GM12878 (cell line): ENCODE data around the gene HOXA10. TPM values are rescaled to one million over a fixed set of nuclear protein-coding genes. Genes with fewer than 3 reads are reported as not detected.
A peak's percentile ranks its signal among the peaks of the same experiment; 100 is the strongest.

Experiments
- ATAC-seq: fragments of 200-7000 bp; cut with Tn5 transposase; 3 replicates; pipeline ENCODE4 v1.9.1; 2020; ENCODE audit warnings: mild to moderate bottlenecking, moderate library complexity
- BruUV-seq: library from RNA; stranded (reverse); fragments of 400-500 nt; replicated peaks from 2 replicates; lab custom pipeline; 2021; lab: Mats Ljungman, UMichigan
- CTCF ChIA-PET: fragments of 300-600 bp; sonication (Branson Sonifier 250); formaldehyde crosslinking; extraction: SDS; loops from one replicate; lab custom pipeline; 2021; ENCODE audit warnings: inconsistent platforms; lab: Yijun Ruan, JAX
- POLR2A ChIA-PET: fragments of 350-600 bp; formaldehyde crosslinking; extraction: SDS; loops from one replicate; lab custom pipeline; 2021; ENCODE audit warnings: inconsistent platforms; lab: Charles Lee
- RAD21 ChIA-PET: fragments of 300-600 bp; sonication (Branson Sonifier 250); formaldehyde crosslinking; loops from one replicate; lab custom pipeline; 2023; ENCODE audit warnings: antibody characterized with exemption; ENCODE audit not compliant: unreplicated experiment; lab: Charles Lee
- SMC1A ChIA-PET: fragments of 300-600 bp; sonication (Branson Sonifier 250); formaldehyde crosslinking; loops from one replicate; lab custom pipeline; 2023; ENCODE audit not compliant: unreplicated experiment, uncharacterized antibody; lab: Charles Lee
- DNase-seq: peaks from one replicate; pipeline ENCODE4 v3.0.0-alpha.2; 2011; ENCODE audit warnings: low read depth, low spot score
- FAIRE-seq: peaks from 3 replicates; lab custom pipeline; 2011; peaks lifted over from hg19 to GRCh38; lab: Jason Lieb, UNC
- H2AFZ ChIP-seq: 2 replicates; pipeline ENCODE4 v1.6.0; 2011; ENCODE audit warnings: low read depth, low read length, control low read depth; ENCODE audit not compliant: control insufficient read depth
- H3K27ac ChIP-seq: 2 replicates; pipeline ENCODE4 v1.5.1; 2011; ENCODE audit warnings: control low read depth; ENCODE audit not compliant: control insufficient read depth, insufficient read depth
- H3K27me3 ChIP-seq, 2 experiments: replicated peaks in 1 of 2; 2 replicates each; pipeline versions ENCODE4 v1.6.0 to v1.6.1; 2011; ENCODE audit warnings: low read length in 1 of 2; ENCODE audit not compliant: control insufficient read depth in 2 of 2, insufficient read depth in 2 of 2
- H3K36me3 ChIP-seq, 2 experiments: 2 replicates each; pipeline ENCODE4 v1.5.1; 2011; ENCODE audit warnings: low read length in 1 of 2; ENCODE audit not compliant: control insufficient read depth in 2 of 2, insufficient read depth in 2 of 2
- H3K4me1 ChIP-seq: 2 replicates; pipeline ENCODE4 v1.6.1; 2011; ENCODE audit warnings: mild to moderate bottlenecking, low read length, moderate library complexity, mixed read lengths; ENCODE audit not compliant: control insufficient read depth, insufficient read depth
- H3K4me2 ChIP-seq: 2 replicates; pipeline ENCODE4 v1.6.0; 2011; ENCODE audit warnings: control low read depth; ENCODE audit not compliant: control insufficient read depth, insufficient read depth
- H3K4me3 ChIP-seq: fragments of 200-600 bp; sonication (generic); 2 replicates; pipeline ENCODE4 v1.5.1; 2016
- H3K79me2 ChIP-seq: 2 replicates; pipeline ENCODE4 v1.6.0; 2011; ENCODE audit warnings: low read length; ENCODE audit not compliant: control insufficient read depth, insufficient read depth
- H3K9ac ChIP-seq: 2 replicates; pipeline ENCODE4 v1.8.0; 2011; ENCODE audit warnings: low read length, control low read depth, mixed read lengths; ENCODE audit not compliant: control insufficient read depth, insufficient read depth
- H3K9me3 ChIP-seq: replicated peaks from 3 replicates; pipeline ENCODE4 v1.5.1; 2011; ENCODE audit warnings: mild to moderate bottlenecking, low read length; ENCODE audit not compliant: control insufficient read depth, insufficient read depth
- H4K20me1 ChIP-seq: 2 replicates; pipeline ENCODE4 v1.6.0; 2011; ENCODE audit not compliant: control insufficient read depth, insufficient read depth
- EZH2 ChIP-seq: IDR thresholded peaks from 2 replicates; pipeline ENCODE4 v1.6.1; 2012; ENCODE audit warnings: low read depth, mild to moderate bottlenecking, control low read depth, inconsistent platforms, low read length, borderline replicate concordance; ENCODE audit not compliant: control insufficient read depth
- GATAD2B ChIP-seq: fragments of 450-650 bp; conservative IDR thresholded peaks from 2 replicates; pipeline ENCODE4 v1.6.1; 2017; ENCODE audit warnings: low read depth, mild to moderate bottlenecking, moderate library complexity
- HDAC2 ChIP-seq: fragments of 200-600 bp; sonication (generic); IDR thresholded peaks from 2 replicates; pipeline ENCODE4 v1.6.1; 2017
- IRF5 ChIP-seq: fragments of 450-650 bp; IDR thresholded peaks from 2 replicates; pipeline ENCODE4 v1.6.1; 2017; ENCODE audit warnings: borderline replicate concordance
- MXI1 ChIP-seq: fragments of 150-350 bp; IDR thresholded peaks from 2 replicates; pipeline ENCODE4 v1.6.1; 2011; ENCODE audit warnings: low read depth, mild to moderate bottlenecking, inconsistent platforms, low read length, improper control_type of control experiment
- NKRF ChIP-seq: fragments of 450-650 bp; conservative IDR thresholded peaks from 2 replicates; pipeline ENCODE4 v1.6.1; 2017; ENCODE audit warnings: mild to moderate bottlenecking, moderate library complexity
- NR2C1 ChIP-seq: fragments of 450-650 bp; IDR thresholded peaks from 2 replicates; pipeline ENCODE4 v1.6.1; 2017; ENCODE audit warnings: antibody characterized with exemption, mild to moderate bottlenecking, moderate library complexity
- NR2F1 ChIP-seq: fragments of 450-650 bp; conservative IDR thresholded peaks from 2 replicates; pipeline ENCODE4 v1.6.1; 2017; ENCODE audit warnings: mild to moderate bottlenecking
- RAD21 ChIP-seq: IDR thresholded peaks from 2 replicates; pipeline ENCODE4 v1.6.1; 2011; ENCODE audit warnings: mild to moderate bottlenecking, low read depth, low read length, moderate library complexity; ENCODE audit not compliant: insufficient read depth
- SMC3 ChIP-seq: IDR thresholded peaks from 2 replicates; pipeline ENCODE4 v1.6.1; 2011; ENCODE audit warnings: low read length, improper control_type of control experiment, borderline replicate concordance
- SREBF2 ChIP-seq: IDR thresholded peaks from 2 replicates; pipeline ENCODE4 v1.6.1; 2012; ENCODE audit warnings: mild to moderate bottlenecking, low read length
- ZNF384 ChIP-seq: IDR thresholded peaks from 2 replicates; pipeline ENCODE4 v1.6.1; 2012; ENCODE audit warnings: low read depth, mild to moderate bottlenecking, low read length, improper control_type of control experiment, borderline replicate concordance
- WGBS: methylation state at CpG from one replicate; pipeline ENCODE4 v1.1.6; 2016; ENCODE audit warnings: low lambda C conversion rate; ENCODE audit not compliant: insufficient replicate concordance, insufficient coverage; ENCODE audit errors: missing lambda C conversion rate; 5-methylcytosine and 5-hydroxymethylcytosine counted together
- in situ Hi-C: fragments of 300-500 bp; cut with MboI; formaldehyde crosslinking; loops from 9 replicates; pipeline ENCODE4 v1.14.3; 2018; ENCODE audit warnings: mixed read lengths
- intact Hi-C: fragments of 100-400 bp; cut with micrococcal nuclease; formaldehyde crosslinking; loops from one replicate; pipeline ENCODE4 v1.14.2; 2022; ENCODE audit not compliant: unreplicated experiment
- polyA plus RNA-seq, 11 experiments: library from polyadenylated mRNA; depleted of rRNA in 4 of 11; unstranded in 6 of 11; stranded (reverse) in 5 of 11; fragments of >200 nt; fragmentation: Nextera tagmentation in 4 of 11; fragmentation: Illumina TruSeq in 1 of 11; extraction: Ambion mirVana in 4 of 11; extraction: Trizol in 1 of 11; gene quantifications; 1 replicate in 1 of 11; 2 replicates in 10 of 11; pipeline versions ENCODE4 v1.2.1 to v1.2.3, GENCODE V29; 2011 to 2016; ENCODE audit warnings: inconsistent platforms in 2 of 11, missing spikeins in 2 of 11, low read depth in 1 of 11
- total RNA-seq, 4 experiments: library from RNA; depleted of rRNA in 3 of 4; stranded (reverse); fragments of >200 nt in 3 of 4; fragmentation: Illumina TruSeq in 1 of 4; extraction: Trizol in 1 of 4; gene quantifications; 2 replicates each; pipeline versions ENCODE4 v1.2.1 to v1.2.3, GENCODE V29; 2013 to 2021

HOXA10 gene
- total and polyA plus RNA-seq, 10 of the 15 experiments (the other 5 are each of a cell fraction or from before 2014, with no cell fraction given): not detected

GRCh38 chr7:27166531-27167505 is 7.3 kb downstream of the HOXA10 start:
- Histone ChIP-seq H3K9me3 (peaks cover 2% of the 10 kb centered on the region; the same call in 1 of the 3 replicates), H4K20me1 (no peaks in the 10 kb centered on the region), H3K27me3 (peaks cover 24 to 43% of the 10 kb centered on the region in 2 experiments), H2AFZ (no peak overlapping the region), H3K36me3 (no peaks in the 10 kb centered on the region; a peak in 1 of 4 replicates), H3K79me2 (no peaks in the 10 kb centered on the region), H3K27ac (no peak overlapping the region), H3K4me3 (no peak overlapping the region), H3K4me1 (no peaks in the 10 kb centered on the region), H3K9ac (no peak overlapping the region), H3K4me2 (no peak overlapping the region)
- ChIA-PET RAD21 (no interaction called here), SMC1A (no interaction called here), CTCF (interaction anchor here (1.0 kb wide), 1 partner anchor 15 kb away, joined by 4 read pairs; no protein-coding TSS in a partner anchor), POLR2A (no interaction called here)
- no TSS peak for BruUV-seq
- intact Hi-C loops (no loop called here), in situ Hi-C loops (loop anchor here (25.0 kb wide), 1 partner anchor 1080 kb away; no protein-coding TSS in a partner anchor)
- 21% methylated on average over 46 of the region's 50 CpGs for WGBS
- FAIRE-seq: no peak
- no peak for TF ChIP-seq HDAC2
- TF ChIP-seq EZH2: 0 out of 2 replicates have a peak, but pooled peaks have one; percentile 22
- no peak for TF ChIP-seq NR2C1
- no peak for TF ChIP-seq NR2F1
- no peak for ATAC-seq
- no peak for DNase-seq

GRCh38 chr7:27165996-27166530 is 8.1 kb downstream of the HOXA10 start:
- Histone ChIP-seq H3K9me3 (peaks cover 2% of the 10 kb centered on the region; the same call in 1 of the 3 replicates), H3K9ac (no peak overlapping the region), H3K4me3 (no peak overlapping the region), H3K27ac (no peak overlapping the region), H3K36me3 (no peaks in the 10 kb centered on the region; a peak in 1 of 4 replicates), H4K20me1 (no peaks in the 10 kb centered on the region), H3K27me3 (peaks cover 19 to 41% of the 10 kb centered on the region in 2 experiments), H3K4me2 (no peak overlapping the region), H3K79me2 (no peaks in the 10 kb centered on the region), H3K4me1 (no peaks in the 10 kb centered on the region), H2AFZ (no peak overlapping the region)
- RAD21 ChIA-PET: no interaction called here
- POLR2A ChIA-PET: no interaction called here
- CTCF ChIA-PET: interaction anchor here (1.0 kb wide), 1 partner anchor 16 kb away, joined by 4 read pairs; no protein-coding TSS in a partner anchor
- 32% methylated on average over 39 of the region's 46 CpGs for WGBS
- BruUV-seq: no TSS peak
- intact Hi-C loops: no loop called here
- SMC1A ChIA-PET: no interaction called here
- no peak for ATAC-seq
- in situ Hi-C loops: loop anchor here (25.0 kb wide), 1 partner anchor 1079 kb away; no protein-coding TSS in a partner anchor
- FAIRE-seq: no peak
- no peak for DNase-seq
- TF ChIP-seq NKRF (no peak), ZNF384 (no peak), RAD21 (no peak), MXI1 (no peak), GATAD2B (no peak), SREBF2 (no peak), IRF5 (no peak), SMC3 (no peak)
